ENCODE measurements around the gene EFNA5. TPM values are rescaled to one million over a fixed set of nuclear protein-coding genes. Genes with fewer than 3 reads are reported as not detected.
A peak's percentile ranks its signal among the peaks of the same experiment; 100 is the strongest.

The EFNA5 gene
- total RNA-seq, 1 experiment from 2014 or later: 51.2 TPM

- peaks cover 32% of the 10 kb centered on the region for H3K4me1 Mint-ChIP-seq (ENCODE audit: insufficient read depth, unreplicated experiment)
- POLR2A ChIA-PET: interaction anchor here (0.6 to 7.2 kb wide), 7 partner anchors 15 to 263 kb away, joined by 3 to 42 read pairs (median 8); no protein-coding TSS in a partner anchor
- BruUV-seq (replicated peaks): no TSS peak
These were observed 69.7 kb downstream of the EFNA5 start for GRCh38 chr5:107601076-107601475.

GRCh38 chr5:107598958-107599357, 71.8 kb downstream of the EFNA5 start:
- H3K27me3 Mint-ChIP-seq (ENCODE audit: insufficient read depth, unreplicated experiment): no peaks in the 10 kb centered on the region
- ChIA-PET POLR2A (interaction anchor here (0.7 to 3.7 kb wide), 4 partner anchors 15 to 27 kb away, joined by 3 to 17 read pairs (median 10); no protein-coding TSS in a partner anchor), CTCF (no interaction called here)
- H3K9me3 Mint-ChIP-seq (ENCODE audit: unreplicated experiment): no peaks in the 10 kb centered on the region
- intact Hi-C loops (cut with micrococcal nuclease): no loop called here
- H3K36me3 Mint-ChIP-seq (ENCODE audit: insufficient read depth, unreplicated experiment): peaks cover 13% of the 10 kb centered on the region
- H3K27ac Mint-ChIP-seq (ENCODE audit: low read depth, unreplicated experiment): no peak overlapping the region
- H3K4me3 Mint-ChIP-seq (ENCODE audit: unreplicated experiment): no peak overlapping the region
- no TSS peak for BruUV-seq (replicated peaks)
- H3K4me1 Mint-ChIP-seq (ENCODE audit: insufficient read depth, unreplicated experiment): peaks cover 36% of the 10 kb centered on the region
- TF ChIP-seq CTCF (IDR thresholded peaks at IDR 0.05; ENCODE audit: unreplicated experiment): no peak
- no peak for DNase-seq (ENCODE audit: unreplicated experiment)

More at GRCh38 chr5:107601076-107601475, 69.7 kb downstream of the EFNA5 start:
- H3K27ac Mint-ChIP-seq (ENCODE audit: low read depth, unreplicated experiment): no peak overlapping the region
- no peak for TF ChIP-seq CTCF (IDR thresholded peaks at IDR 0.05; ENCODE audit: unreplicated experiment)
- H3K9me3 Mint-ChIP-seq (ENCODE audit: unreplicated experiment): no peaks in the 10 kb centered on the region
- peaks cover 13% of the 10 kb centered on the region for H3K36me3 Mint-ChIP-seq (ENCODE audit: insufficient read depth, unreplicated experiment)
- CTCF ChIA-PET: interaction anchor here (0.7 to 1.2 kb wide), 2 partner anchors 20 to 106 kb away, joined by 3 to 4 read pairs; no protein-coding TSS in a partner anchor
- DNase-seq (ENCODE audit: unreplicated experiment): peak; percentile 60
- no peak overlapping the region for H3K4me3 Mint-ChIP-seq (ENCODE audit: unreplicated experiment)
- no peaks in the 10 kb centered on the region for H3K27me3 Mint-ChIP-seq (ENCODE audit: insufficient read depth, unreplicated experiment)
- intact Hi-C loops (cut with micrococcal nuclease): no loop called here

- H3K9me3 Mint-ChIP-seq (ENCODE audit: unreplicated experiment): no peaks in the 10 kb centered on the region
- no peak for DNase-seq (ENCODE audit: unreplicated experiment)
- ChIA-PET CTCF (no interaction called here), POLR2A (interaction anchor here (4.2 kb wide), 1 partner anchor 24 kb away, joined by 28 read pairs; no protein-coding TSS in a partner anchor)
- intact Hi-C loops (cut with micrococcal nuclease): no loop called here
- no peak overlapping the region for H3K4me3 Mint-ChIP-seq (ENCODE audit: unreplicated experiment)
- H3K27me3 Mint-ChIP-seq (ENCODE audit: insufficient read depth, unreplicated experiment): no peaks in the 10 kb centered on the region
- peaks cover 44% of the 10 kb centered on the region for H3K4me1 Mint-ChIP-seq (ENCODE audit: insufficient read depth, unreplicated experiment)
- peaks cover 13% of the 10 kb centered on the region for H3K36me3 Mint-ChIP-seq (ENCODE audit: insufficient read depth, unreplicated experiment)
- no TSS peak for BruUV-seq (replicated peaks)
- TF ChIP-seq CTCF (IDR thresholded peaks at IDR 0.05; ENCODE audit: unreplicated experiment): no peak
- H3K27ac Mint-ChIP-seq (ENCODE audit: low read depth, unreplicated experiment): no peak overlapping the region
These were observed 72.9 kb downstream of the EFNA5 start for GRCh38 chr5:107597803-107598202.

GRCh38 chr5:107597247-107597646, 73.5 kb downstream of the EFNA5 start:
- intact Hi-C loops (cut with micrococcal nuclease): no loop called here
- Mint-ChIP-seq H3K27ac (ENCODE audit: low read depth, unreplicated experiment) (no peak overlapping the region), H3K9me3 (ENCODE audit: unreplicated experiment) (no peaks in the 10 kb centered on the region), H3K4me3 (ENCODE audit: unreplicated experiment) (no peak overlapping the region), H3K4me1 (ENCODE audit: insufficient read depth, unreplicated experiment) (peaks cover 44% of the 10 kb centered on the region), H3K36me3 (ENCODE audit: insufficient read depth, unreplicated experiment) (peaks cover 13% of the 10 kb centered on the region), H3K27me3 (ENCODE audit: insufficient read depth, unreplicated experiment) (no peaks in the 10 kb centered on the region)
- no peak for TF ChIP-seq CTCF (IDR thresholded peaks at IDR 0.05; ENCODE audit: unreplicated experiment)
- BruUV-seq (replicated peaks): no TSS peak
- no peak for DNase-seq (ENCODE audit: unreplicated experiment)
- POLR2A ChIA-PET: interaction anchor here (1.8 to 4.2 kb wide), 2 partner anchors 10 to 24 kb away, joined by 4 to 28 read pairs; no protein-coding TSS in a partner anchor
- CTCF ChIA-PET: interaction anchor here (1.0 kb wide), 1 partner anchor 25 kb away, joined by 3 read pairs; no protein-coding TSS in a partner anchor

Data from MCF 10A (cell line).